Neural cell (in vitro differentiated cells): Measurements from ENCODE around the gene SDHB. TPM values are rescaled to one million over a fixed set of nuclear protein-coding genes. Genes with fewer than 3 reads are reported as not detected.

Source experiments
- H2AFZ ChIP-seq: fragments of 200-600, 300-800 bp; sonication (generic), shearing (Covaris generic); 2 replicates; pipeline ENCODE4 v1.6.0; 2014; ENCODE audit warnings: low read depth, mild to moderate bottlenecking, antibody characterized with exemption, low read length, moderate library complexity
- H3F3A ChIP-seq: fragments of 200-600 bp; shearing (Covaris generic); 2 replicates; pipeline ENCODE4 v1.6.1; 2016; ENCODE audit warnings: mild to moderate bottlenecking, moderate library complexity, mixed read lengths, antibody characterized with exemption, low read length; ENCODE audit not compliant: insufficient read depth, poor library complexity, severe bottlenecking
- H3K27ac ChIP-seq: fragments of 200-600, 300-800 bp; sonication (generic), shearing (Covaris generic); 2 replicates; pipeline ENCODE4 v1.5.1; 2014; ENCODE audit warnings: mild to moderate bottlenecking, low read length, moderate library complexity
- H3K27me3 ChIP-seq: fragments of 300-800, 200-600 bp; sonication (generic), shearing (Covaris generic); 2 replicates; pipeline ENCODE4 v1.6.0; 2014; ENCODE audit warnings: mild to moderate bottlenecking, low read depth, low read length, moderate library complexity; ENCODE audit not compliant: insufficient read depth
- H3K36me3 ChIP-seq: fragments of 300-800, 200-600 bp; sonication (generic), shearing (Covaris generic); 2 replicates; pipeline ENCODE4 v1.5.1; 2014; ENCODE audit warnings: mild to moderate bottlenecking, antibody characterized with exemption, low read length, moderate library complexity; ENCODE audit not compliant: insufficient read depth
- H3K4me2 ChIP-seq: fragments of 300-800, 200-600 bp; sonication (generic), shearing (Covaris generic); 2 replicates; pipeline ENCODE4 v1.6.0; 2014; ENCODE audit warnings: mild to moderate bottlenecking, low read length
- H3K4me3 ChIP-seq: fragments of 300-800, 200-600 bp; sonication (generic), shearing (Covaris generic); 2 replicates; pipeline ENCODE4 v1.5.1; 2014; ENCODE audit warnings: mild to moderate bottlenecking, low read length, moderate library complexity
- H3K79me2 ChIP-seq: fragments of 200-600 bp; shearing (Covaris generic); replicated peaks from 2 replicates; pipeline ENCODE4 v1.6.0; 2014; ENCODE audit warnings: mild to moderate bottlenecking, low read length, moderate library complexity; ENCODE audit not compliant: insufficient read depth
- H3K9ac ChIP-seq: fragments of 300-800, 200-600 bp; sonication (generic), shearing (Covaris generic); 2 replicates; pipeline ENCODE4 v1.6.1; 2016; ENCODE audit warnings: mild to moderate bottlenecking, low read length, mixed read lengths
- H3K9me2 ChIP-seq: fragments of 200-600 bp; shearing (Covaris generic); 2 replicates; pipeline ENCODE4 v1.6.1; 2016; ENCODE audit warnings: mild to moderate bottlenecking, low read length, mixed read lengths; ENCODE audit not compliant: insufficient read depth
- H3K9me3 ChIP-seq: fragments of 200-600, 300-800 bp; sonication (generic), shearing (Covaris generic); 2 replicates; pipeline ENCODE4 v1.6.1; 2016; ENCODE audit warnings: mild to moderate bottlenecking, mixed run types, low read length, moderate library complexity, mixed read lengths
- H4K20me1 ChIP-seq: fragments of 200-600 bp; shearing (Covaris generic); 2 replicates; pipeline ENCODE4 v1.6.1; 2016; ENCODE audit warnings: mild to moderate bottlenecking, mixed run types; ENCODE audit not compliant: insufficient read depth
- EP300 ChIP-seq: fragments of 450-650 bp; conservative IDR thresholded peaks from 2 replicates; pipeline ENCODE4 v1.6.1; 2014; ENCODE audit warnings: antibody characterized with exemption, mild to moderate bottlenecking, moderate library complexity; ENCODE audit not compliant: poor library complexity, severe bottlenecking
- EZH2 ChIP-seq: fragments of 200-600, 300-800 bp; shearing (Covaris generic), sonication (generic); IDR thresholded peaks from 2 replicates; pipeline ENCODE4 v1.6.1; 2014; ENCODE audit warnings: antibody characterized with exemption, low read length, borderline replicate concordance, mild to moderate bottlenecking; ENCODE audit not compliant: insufficient read depth, poor library complexity, severe bottlenecking
- MXI1 ChIP-seq: fragments of 450-650 bp; conservative IDR thresholded peaks from 2 replicates; pipeline ENCODE4 v1.6.1; 2014; ENCODE audit warnings: antibody characterized with exemption, mild to moderate bottlenecking; ENCODE audit not compliant: poor library complexity, severe bottlenecking
- POLR2AphosphoS5 ChIP-seq: IDR thresholded peaks from 2 replicates; pipeline ENCODE4 v1.6.1; 2012
- RAD21 ChIP-seq: fragments of 450-650 bp; conservative IDR thresholded peaks from 2 replicates; pipeline ENCODE4 v1.6.1; 2014; ENCODE audit warnings: antibody characterized with exemption, mild to moderate bottlenecking, moderate library complexity
- SMC3 ChIP-seq: fragments of 450-650 bp; conservative IDR thresholded peaks from 2 replicates; pipeline ENCODE4 v1.6.1; 2014; ENCODE audit warnings: antibody characterized with exemption, mild to moderate bottlenecking, moderate library complexity; ENCODE audit not compliant: poor library complexity
- TAF1 ChIP-seq: IDR thresholded peaks from 2 replicates; pipeline ENCODE4 v1.6.1; 2012; ENCODE audit warnings: low read depth
- polyA plus RNA-seq: library from polyadenylated mRNA; depleted of rRNA; stranded (reverse); fragments of >200 nt; gene quantifications from 2 replicates; pipeline ENCODE4 v1.2.3, GENCODE V29; 2014
- TF ChIP-seq, protein P1 (sequence below): fragments of 450-650 bp; IDR thresholded peaks from 2 replicates; pipeline ENCODE4 v1.5.1; 2014; ENCODE audit warnings: antibody characterized with exemption, mild to moderate bottlenecking, moderate library complexity; ENCODE audit not compliant: poor library complexity, severe bottlenecking
- TF ChIP-seq, protein P2 (sequence below): IDR thresholded peaks from 2 replicates; pipeline ENCODE4 v1.6.1; 2012; ENCODE audit warnings: borderline replicate concordance

The SDHB gene
- polyA plus RNA-seq, 1 donor from 2014 or later: 129 TPM

DNA sequence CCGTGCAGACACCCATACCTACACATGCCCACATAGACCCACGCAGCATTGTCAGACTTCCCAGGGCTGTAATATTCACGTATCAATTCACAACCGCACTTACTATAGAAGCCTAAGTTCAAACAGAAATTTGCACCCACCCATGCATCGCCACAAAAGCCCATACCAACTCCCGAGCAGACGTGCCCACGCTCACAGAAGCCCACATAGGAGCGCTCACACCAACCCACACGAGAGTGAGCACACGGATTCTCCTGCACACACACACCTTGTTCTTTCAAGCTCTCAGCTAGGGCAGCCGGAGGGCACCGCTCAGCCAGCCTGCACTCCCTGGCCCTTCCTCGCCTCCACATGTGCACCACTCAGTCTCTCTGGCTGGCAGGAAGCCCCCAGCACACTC is 78.0 kb downstream of the SDHB start:
- no peak for TF ChIP-seq SMC3
- no peak for TF ChIP-seq EZH2
- no peak for TF ChIP-seq RAD21
- no peak for TF ChIP-seq EP300
- no peak for TF ChIP-seq TAF1
- TF ChIP-seq, protein P1, sequence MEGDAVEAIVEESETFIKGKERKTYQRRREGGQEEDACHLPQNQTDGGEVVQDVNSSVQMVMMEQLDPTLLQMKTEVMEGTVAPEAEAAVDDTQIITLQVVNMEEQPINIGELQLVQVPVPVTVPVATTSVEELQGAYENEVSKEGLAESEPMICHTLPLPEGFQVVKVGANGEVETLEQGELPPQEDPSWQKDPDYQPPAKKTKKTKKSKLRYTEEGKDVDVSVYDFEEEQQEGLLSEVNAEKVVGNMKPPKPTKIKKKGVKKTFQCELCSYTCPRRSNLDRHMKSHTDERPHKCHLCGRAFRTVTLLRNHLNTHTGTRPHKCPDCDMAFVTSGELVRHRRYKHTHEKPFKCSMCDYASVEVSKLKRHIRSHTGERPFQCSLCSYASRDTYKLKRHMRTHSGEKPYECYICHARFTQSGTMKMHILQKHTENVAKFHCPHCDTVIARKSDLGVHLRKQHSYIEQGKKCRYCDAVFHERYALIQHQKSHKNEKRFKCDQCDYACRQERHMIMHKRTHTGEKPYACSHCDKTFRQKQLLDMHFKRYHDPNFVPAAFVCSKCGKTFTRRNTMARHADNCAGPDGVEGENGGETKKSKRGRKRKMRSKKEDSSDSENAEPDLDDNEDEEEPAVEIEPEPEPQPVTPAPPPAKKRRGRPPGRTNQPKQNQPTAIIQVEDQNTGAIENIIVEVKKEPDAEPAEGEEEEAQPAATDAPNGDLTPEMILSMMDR: no peak
- no peak for TF ChIP-seq POLR2AphosphoS5
- no peak for TF ChIP-seq MXI1
- TF ChIP-seq, protein P2, sequence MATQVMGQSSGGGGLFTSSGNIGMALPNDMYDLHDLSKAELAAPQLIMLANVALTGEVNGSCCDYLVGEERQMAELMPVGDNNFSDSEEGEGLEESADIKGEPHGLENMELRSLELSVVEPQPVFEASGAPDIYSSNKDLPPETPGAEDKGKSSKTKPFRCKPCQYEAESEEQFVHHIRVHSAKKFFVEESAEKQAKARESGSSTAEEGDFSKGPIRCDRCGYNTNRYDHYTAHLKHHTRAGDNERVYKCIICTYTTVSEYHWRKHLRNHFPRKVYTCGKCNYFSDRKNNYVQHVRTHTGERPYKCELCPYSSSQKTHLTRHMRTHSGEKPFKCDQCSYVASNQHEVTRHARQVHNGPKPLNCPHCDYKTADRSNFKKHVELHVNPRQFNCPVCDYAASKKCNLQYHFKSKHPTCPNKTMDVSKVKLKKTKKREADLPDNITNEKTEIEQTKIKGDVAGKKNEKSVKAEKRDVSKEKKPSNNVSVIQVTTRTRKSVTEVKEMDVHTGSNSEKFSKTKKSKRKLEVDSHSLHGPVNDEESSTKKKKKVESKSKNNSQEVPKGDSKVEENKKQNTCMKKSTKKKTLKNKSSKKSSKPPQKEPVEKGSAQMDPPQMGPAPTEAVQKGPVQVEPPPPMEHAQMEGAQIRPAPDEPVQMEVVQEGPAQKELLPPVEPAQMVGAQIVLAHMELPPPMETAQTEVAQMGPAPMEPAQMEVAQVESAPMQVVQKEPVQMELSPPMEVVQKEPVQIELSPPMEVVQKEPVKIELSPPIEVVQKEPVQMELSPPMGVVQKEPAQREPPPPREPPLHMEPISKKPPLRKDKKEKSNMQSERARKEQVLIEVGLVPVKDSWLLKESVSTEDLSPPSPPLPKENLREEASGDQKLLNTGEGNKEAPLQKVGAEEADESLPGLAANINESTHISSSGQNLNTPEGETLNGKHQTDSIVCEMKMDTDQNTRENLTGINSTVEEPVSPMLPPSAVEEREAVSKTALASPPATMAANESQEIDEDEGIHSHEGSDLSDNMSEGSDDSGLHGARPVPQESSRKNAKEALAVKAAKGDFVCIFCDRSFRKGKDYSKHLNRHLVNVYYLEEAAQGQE: no peak
- H3K4me2 ChIP-seq: no peak overlapping the region
- H3K79me2 ChIP-seq: peaks cover 4% of the 10 kb centered on the region

DNA sequence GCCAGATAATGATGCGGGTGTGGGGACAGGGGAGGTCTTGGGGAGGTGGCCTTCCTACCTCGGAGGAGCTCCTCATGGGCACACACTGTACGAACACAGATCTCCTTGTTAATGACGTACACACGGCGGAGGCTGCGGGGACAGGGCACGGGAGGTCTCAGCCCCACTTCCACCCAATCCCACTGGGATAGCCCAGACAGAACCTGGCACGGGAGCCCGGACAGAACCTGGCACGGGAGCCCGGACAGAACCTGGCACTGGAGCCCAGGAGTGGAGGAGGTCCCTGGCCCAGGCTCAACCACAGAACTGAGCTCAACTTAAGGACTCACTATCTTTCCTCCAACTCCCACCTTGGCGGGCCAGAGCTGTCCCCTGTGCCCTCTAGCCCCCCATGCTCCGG is 78.6 kb downstream of the SDHB start:
- H3K4me3 ChIP-seq: no peak overlapping the region
- H2AFZ ChIP-seq: no peak overlapping the region
- H3K27ac ChIP-seq: no peak overlapping the region
- H3F3A ChIP-seq: no peaks in the 10 kb centered on the region
- H4K20me1 ChIP-seq: no peaks in the 10 kb centered on the region
- H3K36me3 ChIP-seq: no peaks in the 10 kb centered on the region
- H3K4me2 ChIP-seq: no peak overlapping the region
- no peaks in the 10 kb centered on the region for H3K27me3 ChIP-seq
- H3K9ac ChIP-seq: no peak overlapping the region
- no peaks in the 10 kb centered on the region for H3K9me3 ChIP-seq
- no peaks in the 10 kb centered on the region for H3K9me2 ChIP-seq
- TF ChIP-seq EZH2 (no peak), EP300 (no peak), RAD21 (no peak), SMC3 (no peak), POLR2AphosphoS5 (no peak), MXI1 (no peak), TAF1 (no peak)
- TF ChIP-seq, protein P1: no peak
- TF ChIP-seq, protein P2: no peak
- H3K79me2 ChIP-seq: no peaks in the 10 kb centered on the region

More for the DNA sequence above, 78.0 kb downstream of the SDHB start:
- peaks cover 3% of the 10 kb centered on the region for H3K27me3 ChIP-seq
- H3F3A ChIP-seq: no peaks in the 10 kb centered on the region
- H4K20me1 ChIP-seq: no peaks in the 10 kb centered on the region
- H3K27ac ChIP-seq: no peak overlapping the region
- H3K9ac ChIP-seq: no peak overlapping the region
- H3K4me3 ChIP-seq: no peak overlapping the region
- no peaks in the 10 kb centered on the region for H3K36me3 ChIP-seq
- no peak overlapping the region for H2AFZ ChIP-seq
- H3K9me3 ChIP-seq: no peaks in the 10 kb centered on the region
- H3K9me2 ChIP-seq: no peaks in the 10 kb centered on the region
